ENCODE results near the gene GLRX5. TPM values are rescaled to one million over a fixed set of nuclear protein-coding genes. Genes with fewer than 3 reads are reported as not detected.

GLRX5 gene
- total and polyA plus RNA-seq, 8 donors, result 8.8 to 22.9 (median 14.6) TPM

GRCh38 chr14:95488376-95489213, 46.3 kb upstream of the GLRX5 start:
- no peak for ATAC-seq
- DNase-seq, result no peak
- intact Hi-C loops (cut with DNase I), result no loop called here
- H3K4me3 ChIP-seq, result no peak overlapping the region
- no peaks in the 10 kb centered on the region for H3K9me3 ChIP-seq
- no peak for FAIRE-seq
- no peaks in the 10 kb centered on the region for H3K27me3 ChIP-seq
- TF ChIP-seq CTCF (IDR thresholded peaks at IDR 0.05), result no peak
- no peak overlapping the region for H3K27ac ChIP-seq
- H3K4me1 ChIP-seq, result peaks cover 0 to 3% (median 0%) of the 10 kb centered on the region in 3 donors
- WGBS, 2 donors, result 82 to 84% methylated on average over 6 of the region's 6 CpGs
- H3K36me3 ChIP-seq, result no peaks in the 10 kb centered on the region

- Histone ChIP-seq H3K4me3 (no peak overlapping the region), H3K9me3 (no peaks in the 10 kb centered on the region), H3K36me3 (no peaks in the 10 kb centered on the region), H3K27me3 (no peaks in the 10 kb centered on the region), H3K4me1 (no peaks in the 10 kb centered on the region), H3K27ac (no peak overlapping the region)
- FAIRE-seq, result no peak
- 77 to 81% methylated on average over 9 of the region's 9 CpGs for WGBS, 2 donors
- intact Hi-C loops (cut with DNase I), result no loop called here
- DNase-seq, result no peak
- no peak for ATAC-seq
- TF ChIP-seq CTCF (IDR thresholded peaks at IDR 0.05), result no peak
Measured at GRCh38 chr14:95489214-95490137, 45.4 kb upstream of the GLRX5 start.

GRCh38 chr14:95490138-95490509, 44.7 kb upstream of the GLRX5 start:
- no peaks in the 10 kb centered on the region for H3K4me1 ChIP-seq
- H3K36me3 ChIP-seq, result no peaks in the 10 kb centered on the region
- intact Hi-C loops (cut with DNase I), result no loop called here
- 89 to 90% methylated on average over 5 of the region's 5 CpGs for WGBS, 2 donors
- H3K9me3 ChIP-seq, result no peaks in the 10 kb centered on the region
- no peak for TF ChIP-seq CTCF (IDR thresholded peaks at IDR 0.05)
- no peak overlapping the region for H3K27ac ChIP-seq
- ATAC-seq (no peak), FAIRE-seq (no peak), DNase-seq (no peak)
- H3K27me3 ChIP-seq, result no peaks in the 10 kb centered on the region
- no peak overlapping the region for H3K4me3 ChIP-seq

GRCh38 chr14:95490727-95491451, 44.0 kb upstream of the GLRX5 start:
- intact Hi-C loops (cut with DNase I), result no loop called here
- DNase-seq, result no peak
- peak; percentile 59 for FAIRE-seq
- Histone ChIP-seq H3K4me1 (no peaks in the 10 kb centered on the region), H3K4me3 (no peak overlapping the region), H3K36me3 (no peaks in the 10 kb centered on the region), H3K9me3 (no peaks in the 10 kb centered on the region), H3K27me3 (no peaks in the 10 kb centered on the region), H3K27ac (no peak overlapping the region)
- ATAC-seq, result no peak
- WGBS, 2 donors, result 78 to 79% methylated on average over 10 of the region's 10 CpGs
- no peak for TF ChIP-seq CTCF (IDR thresholded peaks at IDR 0.05)
